GM13977 (cell line): ENCODE data around the gene KNTC1.
"Not testable (repeated sequence)": the region's sequence is repeated elsewhere in the genome, so short reads cannot be mapped to it uniquely, and the experiment has no call there.

Experiments
- DNase-seq: peaks from one replicate; pipeline ENCODE4 v3.0.0; 2012; ENCODE audit warnings: low spot score
- CTCF ChIP-seq: IDR thresholded peaks from 2 replicates; pipeline ENCODE4 v1.5.1; 2012; ENCODE audit warnings: mild to moderate bottlenecking, control low read depth; ENCODE audit not compliant: insufficient read depth; ENCODE audit errors: extremely low read depth, missing control alignments
- in situ Hi-C: fragments of 300-500 bp; cut with MboI; formaldehyde crosslinking; loops from one replicate; pipeline ENCODE4 v1.12.0; 2022; ENCODE audit warnings: low sequenced_read_pairs, low pct_unique_long_range_greater_than_20kb, mixed read lengths, inconsistent platforms; ENCODE audit not compliant: unreplicated experiment

The KNTC1 gene

GRCh38 chr12:122646517-122647217, 119.6 kb downstream of the KNTC1 start:
- in situ Hi-C loops, result loop anchor here (25.0 kb wide), 1 partner anchor 316 kb away; the partner anchor contains the start of gene ABCB9
- no peak for TF ChIP-seq CTCF
- DNase-seq, result peak; percentile 76

GRCh38 chr12:122651520-122652224, 124.6 kb downstream of the KNTC1 start:
- TF ChIP-seq CTCF, result no peak
- DNase-seq, result no peak
- in situ Hi-C loops, result no loop called here

- DNase-seq, in situ Hi-C loops: not testable (repeated sequence)
These were observed 126.2 kb downstream of the KNTC1 start for GRCh38 chr12:122653291-122653690.

- in situ Hi-C loops, result no loop called here
- DNase-seq, result no peak
- no peak for TF ChIP-seq CTCF
These were observed 129.2 kb downstream of the KNTC1 start for GRCh38 chr12:122656298-122656697.

- TF ChIP-seq CTCF, result no peak
- in situ Hi-C loops, result no loop called here
- DNase-seq, result no peak
These were observed 132.5 kb downstream of the KNTC1 start for GRCh38 chr12:122659579-122659978.

GRCh38 chr12:122661246-122661645, 134.2 kb downstream of the KNTC1 start:
- no peak for DNase-seq
- in situ Hi-C loops, result no loop called here
- no peak for TF ChIP-seq CTCF

GRCh38 chr12:122661938-122662337, 134.9 kb downstream of the KNTC1 start:
- DNase-seq, result no peak
- TF ChIP-seq CTCF, result no peak
- in situ Hi-C loops, result no loop called here
